K562 (cell line): Measurements from ENCODE around the gene ACOT9. TPM values are rescaled to one million over a fixed set of nuclear protein-coding genes. Genes with fewer than 3 reads are reported as not detected.

Experiments used
- BCOR ChIP-seq: fragments of 450-650 bp; IDR thresholded peaks from 2 replicates; pipeline ENCODE4 v1.6.1; 2016
- BMI1 ChIP-seq: fragments of 150-350 bp; IDR thresholded peaks from 2 replicates; pipeline ENCODE4 v1.6.1; 2014; ENCODE audit warnings: low read length
- CBX5 ChIP-seq: IDR thresholded peaks from 2 replicates; pipeline ENCODE4 v1.6.1; 2014; ENCODE audit warnings: low read depth, borderline replicate concordance
- EP300 ChIP-seq: IDR thresholded peaks from 2 replicates; pipeline ENCODE4 v1.6.1; 2012; ENCODE audit warnings: low read length, improper control_type of control experiment
- FOXK1 ChIP-seq: sonication (generic); formaldehyde crosslinking; IDR thresholded peaks from 2 replicates; pipeline ENCODE4 v1.8.0; 2022; ENCODE audit warnings: missing genetic modification reagents, mild to moderate bottlenecking, borderline replicate concordance
- MCM2 ChIP-seq: fragments of 450-650 bp; IDR thresholded peaks from 2 replicates; pipeline ENCODE4 v1.6.1; 2017; ENCODE audit warnings: low read depth, mild to moderate bottlenecking
- NCOA1 ChIP-seq: fragments of 450-650 bp; IDR thresholded peaks from 2 replicates; pipeline ENCODE4 v1.6.1; 2016; ENCODE audit warnings: low read depth
- NFRKB ChIP-seq: fragments of 450-650 bp; IDR thresholded peaks from 2 replicates; pipeline ENCODE4 v1.6.1; 2016; ENCODE audit warnings: low read depth
- PHF20 ChIP-seq: fragments of 450-650 bp; IDR thresholded peaks from 2 replicates; pipeline ENCODE4 v1.6.1; 2018; ENCODE audit not compliant: partially characterized antibody
- POLR2G ChIP-seq: fragments of 200-400 bp; formaldehyde crosslinking; IDR thresholded peaks from 2 replicates; pipeline ENCODE4 v1.6.1; 2017; ENCODE audit warnings: low read depth, mild to moderate bottlenecking, antibody characterized with exemption, low read length, moderate library complexity
- RBM39 ChIP-seq: fragments of 200-400 bp; formaldehyde crosslinking; optimal IDR thresholded peaks from 2 replicates; pipeline ENCODE3; 2018; ENCODE audit warnings: low read depth, low read length
- RCOR1 ChIP-seq, 2 experiments: IDR thresholded peaks; 2 replicates each; pipeline ENCODE4 v1.6.1; 2012; ENCODE audit warnings: low read depth in 2 of 2, low read length in 2 of 2, borderline replicate concordance in 1 of 2, improper control_type of control experiment in 1 of 2
- TAL1 ChIP-seq: fragments of 450-650 bp; IDR thresholded peaks from 2 replicates; pipeline ENCODE4 v1.6.1; 2016; ENCODE audit warnings: mild to moderate bottlenecking
- TEAD2 ChIP-seq: fragments of 450-650 bp; IDR thresholded peaks from 2 replicates; pipeline ENCODE4 v1.6.1; 2016; ENCODE audit warnings: missing genetic modification characterization, control low read depth, missing compliant biosample characterization
- ZNF449 ChIP-seq: fragments of 250-450 bp; sonication (Bioruptor Pico); IDR thresholded peaks from 2 replicates; pipeline ENCODE4 v1.8.0; 2022; ENCODE audit warnings: moderate library complexity, mild to moderate bottlenecking, inconsistent platforms
- ZZZ3 ChIP-seq: fragments of 450-650 bp; IDR thresholded peaks from 2 replicates; pipeline ENCODE4 v1.6.1; 2016; ENCODE audit warnings: antibody characterized with exemption, mild to moderate bottlenecking, moderate library complexity
- polyA plus RNA-seq, 8 experiments: library from polyadenylated mRNA; depleted of rRNA in 4 of 8; stranded (reverse) in 5 of 8; unstranded in 3 of 8; fragments of >200 nt; fragmentation: Nextera tagmentation in 2 of 8; fragmentation: Illumina TruSeq in 1 of 8; extraction: Ambion mirVana in 2 of 8; extraction: Trizol in 1 of 8; gene quantifications; 2 replicates each; pipeline versions ENCODE4 v1.2.1 to v1.2.3, GENCODE V29; 2011 to 2014; ENCODE audit warnings: inconsistent platforms in 1 of 8, missing spikeins in 1 of 8
- total RNA-seq, 7 experiments: library from RNA; depleted of rRNA in 6 of 7; stranded (reverse); fragments of >200 nt in 6 of 7; fragmentation: Illumina TruSeq in 2 of 7; extraction: Trizol in 2 of 7; gene quantifications; 2 replicates each; pipeline versions ENCODE4 v1.2.1 to v1.2.3, GENCODE V29; 2011 to 2021; ENCODE audit warnings: low replicate concordance in 1 of 7
- TF ChIP-seq, protein P1 (sequence below): fragments of 250-450 bp; sonication (Bioruptor Pico); IDR thresholded peaks from 2 replicates; pipeline ENCODE4 v1.8.0; 2022; ENCODE audit warnings: inconsistent platforms
- TF ChIP-seq, protein P2 (sequence below): fragments of 450-650 bp; IDR thresholded peaks from 2 replicates; pipeline ENCODE4 v1.6.1; 2016; ENCODE audit warnings: mild to moderate bottlenecking
- TF ChIP-seq, protein P3 (sequence below), 2 experiments: IDR thresholded peaks in 1 of 2; conservative IDR thresholded peaks in 1 of 2; 2 replicates each; pipeline ENCODE4 v1.6.1; 2016; ENCODE audit warnings: low read depth in 2 of 2, mild to moderate bottlenecking in 1 of 2, missing compliant biosample characterization in 1 of 2, missing genetic modification characterization in 1 of 2, moderate library complexity in 1 of 2

ACOT9 gene
- total and polyA plus RNA-seq, 9 of the 15 experiments (the other 6 are each of a cell fraction or from before 2014, with no cell fraction given), result 31.2 to 80.9 (median 45.3) TPM

GRCh38 chrX:23667239-23668177, 75.6 kb downstream of the ACOT9 start, which contains the start of gene PRDX4 (continued):
- no peak for TF ChIP-seq BMI1
- TF ChIP-seq ZNF449, result no peak
- no peak for TF ChIP-seq MCM2
- TF ChIP-seq, protein P1, sequence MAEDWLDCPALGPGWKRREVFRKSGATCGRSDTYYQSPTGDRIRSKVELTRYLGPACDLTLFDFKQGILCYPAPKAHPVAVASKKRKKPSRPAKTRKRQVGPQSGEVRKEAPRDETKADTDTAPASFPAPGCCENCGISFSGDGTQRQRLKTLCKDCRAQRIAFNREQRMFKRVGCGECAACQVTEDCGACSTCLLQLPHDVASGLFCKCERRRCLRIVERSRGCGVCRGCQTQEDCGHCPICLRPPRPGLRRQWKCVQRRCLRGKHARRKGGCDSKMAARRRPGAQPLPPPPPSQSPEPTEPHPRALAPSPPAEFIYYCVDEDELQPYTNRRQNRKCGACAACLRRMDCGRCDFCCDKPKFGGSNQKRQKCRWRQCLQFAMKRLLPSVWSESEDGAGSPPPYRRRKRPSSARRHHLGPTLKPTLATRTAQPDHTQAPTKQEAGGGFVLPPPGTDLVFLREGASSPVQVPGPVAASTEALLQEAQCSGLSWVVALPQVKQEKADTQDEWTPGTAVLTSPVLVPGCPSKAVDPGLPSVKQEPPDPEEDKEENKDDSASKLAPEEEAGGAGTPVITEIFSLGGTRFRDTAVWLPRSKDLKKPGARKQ (CRISPR knock-in tag), result no peak
- TF ChIP-seq RCOR1 (IDR thresholded peaks at IDR 0.05; ENCODE audit: borderline replicate concordance in 1 of 2, low read depth in 2 of 2, low read length in 2 of 2), result no peak; a peak in 1 of 4 replicates
- no peak for TF ChIP-seq NCOA1
- TF ChIP-seq, protein P2, sequence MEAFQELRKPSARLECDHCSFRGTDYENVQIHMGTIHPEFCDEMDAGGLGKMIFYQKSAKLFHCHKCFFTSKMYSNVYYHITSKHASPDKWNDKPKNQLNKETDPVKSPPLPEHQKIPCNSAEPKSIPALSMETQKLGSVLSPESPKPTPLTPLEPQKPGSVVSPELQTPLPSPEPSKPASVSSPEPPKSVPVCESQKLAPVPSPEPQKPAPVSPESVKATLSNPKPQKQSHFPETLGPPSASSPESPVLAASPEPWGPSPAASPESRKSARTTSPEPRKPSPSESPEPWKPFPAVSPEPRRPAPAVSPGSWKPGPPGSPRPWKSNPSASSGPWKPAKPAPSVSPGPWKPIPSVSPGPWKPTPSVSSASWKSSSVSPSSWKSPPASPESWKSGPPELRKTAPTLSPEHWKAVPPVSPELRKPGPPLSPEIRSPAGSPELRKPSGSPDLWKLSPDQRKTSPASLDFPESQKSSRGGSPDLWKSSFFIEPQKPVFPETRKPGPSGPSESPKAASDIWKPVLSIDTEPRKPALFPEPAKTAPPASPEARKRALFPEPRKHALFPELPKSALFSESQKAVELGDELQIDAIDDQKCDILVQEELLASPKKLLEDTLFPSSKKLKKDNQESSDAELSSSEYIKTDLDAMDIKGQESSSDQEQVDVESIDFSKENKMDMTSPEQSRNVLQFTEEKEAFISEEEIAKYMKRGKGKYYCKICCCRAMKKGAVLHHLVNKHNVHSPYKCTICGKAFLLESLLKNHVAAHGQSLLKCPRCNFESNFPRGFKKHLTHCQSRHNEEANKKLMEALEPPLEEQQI, result no peak
- no peak for TF ChIP-seq CBX5
- no peak for TF ChIP-seq FOXK1 (CRISPR knock-in tag)
- no peak for TF ChIP-seq ZZZ3
- TF ChIP-seq, protein P3, sequence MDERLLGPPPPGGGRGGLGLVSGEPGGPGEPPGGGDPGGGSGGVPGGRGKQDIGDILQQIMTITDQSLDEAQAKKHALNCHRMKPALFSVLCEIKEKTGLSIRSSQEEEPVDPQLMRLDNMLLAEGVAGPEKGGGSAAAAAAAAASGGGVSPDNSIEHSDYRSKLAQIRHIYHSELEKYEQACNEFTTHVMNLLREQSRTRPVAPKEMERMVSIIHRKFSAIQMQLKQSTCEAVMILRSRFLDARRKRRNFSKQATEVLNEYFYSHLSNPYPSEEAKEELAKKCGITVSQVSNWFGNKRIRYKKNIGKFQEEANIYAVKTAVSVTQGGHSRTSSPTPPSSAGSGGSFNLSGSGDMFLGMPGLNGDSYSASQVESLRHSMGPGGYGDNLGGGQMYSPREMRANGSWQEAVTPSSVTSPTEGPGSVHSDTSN (CRISPR knock-in tag; IDR thresholded peaks at IDR 0.05; ENCODE audit: low read depth), result no peak
- TF ChIP-seq, protein P3 (tag; conservative IDR thresholded peaks at IDR 0.05; ENCODE audit: low read depth), result no peak
- TF ChIP-seq POLR2G, result peak; percentile 96
- no peak for TF ChIP-seq TAL1
- TF ChIP-seq PHF20, result peak; percentile 12
- TF ChIP-seq BCOR, result no peak
- TF ChIP-seq NFRKB, result no peak
- peak; percentile 4; the same call in 1 of the 2 replicates for TF ChIP-seq EP300
- TF ChIP-seq TEAD2, result no peak
- TF ChIP-seq RBM39, result no peak
